Muscle layer of duodenum (tissue), 2 donors: ENCODE measurements around the gene HOMER2.

Source experiments
- H3K27ac ChIP-seq: one replicate; pipeline ENCODE4 v1.7.0; 2013; ENCODE audit warnings: mild to moderate bottlenecking, low read length
- H3K27me3 ChIP-seq: one replicate; pipeline ENCODE4 v1.7.0; 2013; ENCODE audit warnings: low read depth, mild to moderate bottlenecking, control low read depth, low read length
- H3K36me3 ChIP-seq, 2 donors: one replicate each; pipeline ENCODE4 v1.7.0; 2013; ENCODE audit warnings: low read length in 2 of 2, control low read depth in 1 of 2, mild to moderate bottlenecking in 1 of 2; ENCODE audit not compliant: insufficient read depth in 2 of 2, control insufficient read depth in 1 of 2
- H3K4me1 ChIP-seq, 2 donors: one replicate each; pipeline ENCODE4 v1.7.0; 2013; ENCODE audit warnings: low read length in 2 of 2, mild to moderate bottlenecking in 2 of 2, control low read depth in 1 of 2, moderate library complexity in 1 of 2; ENCODE audit not compliant: insufficient read depth in 2 of 2, control insufficient read depth in 1 of 2
- H3K4me3 ChIP-seq, 2 donors: one replicate each; pipeline ENCODE4 v1.7.0; 2013; ENCODE audit warnings: low read length in 2 of 2, low read depth in 1 of 2, mild to moderate bottlenecking in 1 of 2
- H3K9me3 ChIP-seq, 2 donors: one replicate each; pipeline ENCODE4 v1.7.0; 2013; ENCODE audit warnings: low read length in 2 of 2, control low read depth in 1 of 2, mild to moderate bottlenecking in 1 of 2; ENCODE audit not compliant: control insufficient read depth in 1 of 2
- donor health status: healthy.

Gene HOMER2

GRCh38 chr15:82980981-82981380 lies 28.5 kb upstream of the HOMER2 start:
- Histone ChIP-seq H3K4me3 (no peak overlapping the region), H3K27ac (no peak overlapping the region), H3K4me1 (peaks cover 5 to 6% of the 10 kb centered on the region in 2 donors), H3K9me3 (no peaks in the 10 kb centered on the region), H3K36me3 (no peaks in the 10 kb centered on the region), H3K27me3 (no peaks in the 10 kb centered on the region)

- H3K27ac ChIP-seq, result no peak overlapping the region
- H3K4me3 ChIP-seq, result no peak overlapping the region
- H3K9me3 ChIP-seq, result no peaks in the 10 kb centered on the region
- H3K27me3 ChIP-seq, result no peaks in the 10 kb centered on the region
- no peaks in the 10 kb centered on the region for H3K4me1 ChIP-seq
- no peaks in the 10 kb centered on the region for H3K36me3 ChIP-seq
Observed at GRCh38 chr15:82979726-82980125, 27.2 kb upstream of the HOMER2 start.

- no peaks in the 10 kb centered on the region for H3K27me3 ChIP-seq
- no peaks in the 10 kb centered on the region for H3K36me3 ChIP-seq
- no peaks in the 10 kb centered on the region for H3K9me3 ChIP-seq
- H3K27ac ChIP-seq, result no peak overlapping the region
- H3K4me1 ChIP-seq, result no peaks in the 10 kb centered on the region
- no peak overlapping the region for H3K4me3 ChIP-seq
Observed at GRCh38 chr15:82978438-82978837, 25.9 kb upstream of the HOMER2 start.

- Histone ChIP-seq H3K27ac (no peak overlapping the region), H3K4me3 (no peak overlapping the region), H3K4me1 (no peaks in the 10 kb centered on the region)
Observed at GRCh38 chr15:82977076-82977475, 24.6 kb upstream of the HOMER2 start.

GRCh38 chr15:82972990-82973389 lies 20.5 kb upstream of the HOMER2 start:
- H3K36me3 ChIP-seq, result no peaks in the 10 kb centered on the region
- H3K27me3 ChIP-seq, result no peaks in the 10 kb centered on the region
- no peaks in the 10 kb centered on the region for H3K4me1 ChIP-seq
- H3K9me3 ChIP-seq, result no peaks in the 10 kb centered on the region
- no peak overlapping the region for H3K4me3 ChIP-seq
- H3K27ac ChIP-seq, result no peak overlapping the region

More at GRCh38 chr15:82977076-82977475, 24.6 kb upstream of the HOMER2 start:
- no peaks in the 10 kb centered on the region for H3K36me3 ChIP-seq
- H3K9me3 ChIP-seq, result no peaks in the 10 kb centered on the region
- no peaks in the 10 kb centered on the region for H3K27me3 ChIP-seq

GRCh38 chr15:82971218-82971984 lies 18.9 kb upstream of the HOMER2 start:
- no peak overlapping the region for H3K27ac ChIP-seq
- no peaks in the 10 kb centered on the region for H3K36me3 ChIP-seq
- no peaks in the 10 kb centered on the region for H3K27me3 ChIP-seq
- no peaks in the 10 kb centered on the region for H3K9me3 ChIP-seq
- H3K4me3 ChIP-seq, result no peak overlapping the region
- H3K4me1 ChIP-seq, result no peaks in the 10 kb centered on the region

GRCh38 chr15:82970696-82971095 lies 18.2 kb upstream of the HOMER2 start:
- no peaks in the 10 kb centered on the region for H3K4me1 ChIP-seq
- H3K27ac ChIP-seq, result no peak overlapping the region
- no peaks in the 10 kb centered on the region for H3K36me3 ChIP-seq
- H3K27me3 ChIP-seq, result no peaks in the 10 kb centered on the region
- H3K4me3 ChIP-seq, result no peak overlapping the region
- H3K9me3 ChIP-seq, result no peaks in the 10 kb centered on the region

- Histone ChIP-seq H3K4me3 (no peak overlapping the region), H3K27ac (no peak overlapping the region), H3K4me1 (no peaks in the 10 kb centered on the region), H3K36me3 (no peaks in the 10 kb centered on the region), H3K27me3 (no peaks in the 10 kb centered on the region), H3K9me3 (no peaks in the 10 kb centered on the region)
Observed at GRCh38 chr15:82970078-82970686, 17.7 kb upstream of the HOMER2 start.

- Histone ChIP-seq H3K36me3 (no peaks in the 10 kb centered on the region), H3K4me3 (no peak overlapping the region), H3K27ac (no peak overlapping the region), H3K9me3 (no peaks in the 10 kb centered on the region), H3K4me1 (no peaks in the 10 kb centered on the region), H3K27me3 (no peaks in the 10 kb centered on the region)
Observed at GRCh38 chr15:82969353-82969752, 16.8 kb upstream of the HOMER2 start.

GRCh38 chr15:82968066-82968465 lies 15.5 kb upstream of the HOMER2 start:
- Histone ChIP-seq H3K27me3 (no peaks in the 10 kb centered on the region), H3K4me3 (no peak overlapping the region), H3K36me3 (no peaks in the 10 kb centered on the region), H3K4me1 (no peaks in the 10 kb centered on the region), H3K9me3 (no peaks in the 10 kb centered on the region), H3K27ac (no peak overlapping the region)

- Histone ChIP-seq H3K27ac (no peak overlapping the region), H3K36me3 (no peaks in the 10 kb centered on the region), H3K9me3 (no peaks in the 10 kb centered on the region), H3K4me1 (no peaks in the 10 kb centered on the region), H3K27me3 (no peaks in the 10 kb centered on the region), H3K4me3 (no peak overlapping the region)
Observed at GRCh38 chr15:82966671-82967071, 14.2 kb upstream of the HOMER2 start.

- no peaks in the 10 kb centered on the region for H3K4me1 ChIP-seq
- H3K9me3 ChIP-seq, result no peaks in the 10 kb centered on the region
- H3K4me3 ChIP-seq, result no peak overlapping the region
- H3K27ac ChIP-seq, result no peak overlapping the region
- H3K27me3 ChIP-seq, result no peaks in the 10 kb centered on the region
- no peaks in the 10 kb centered on the region for H3K36me3 ChIP-seq
Observed at GRCh38 chr15:82964890-82965289, 12.4 kb upstream of the HOMER2 start.
